HepG2 (cell line): Measurements from ENCODE around the gene SLC38A2. TPM values are rescaled to one million over a fixed set of nuclear protein-coding genes. Genes with fewer than 3 reads are reported as not detected.

Experiments
- GFI1 ChIP-seq: sonication (generic); formaldehyde crosslinking; IDR thresholded peaks from 2 replicates; pipeline ENCODE4 v1.5.0; 2020; ENCODE audit warnings: missing genetic modification reagents, mild to moderate bottlenecking, borderline replicate concordance
- polyA plus RNA-seq, 8 experiments: library from polyadenylated mRNA; depleted of rRNA in 3 of 8; stranded (reverse) in 7 of 8; unstranded in 1 of 8; fragments of >200 nt; fragmentation: Illumina TruSeq in 4 of 8; extraction: Trizol in 4 of 8; gene quantifications; 2 replicates each; pipeline versions ENCODE4 v1.2.1 to v1.2.3, GENCODE V29; 2011 to 2016; ENCODE audit warnings: low read depth in 4 of 8, missing spikeins in 1 of 8, mixed read lengths in 1 of 8; ENCODE audit not compliant: insufficient read depth in 1 of 8
- total RNA-seq, 5 experiments: library from RNA; depleted of rRNA; stranded (reverse); fragments of >200 nt; fragmentation: Illumina TruSeq; extraction: Trizol; gene quantifications; 2 replicates each; pipeline ENCODE4 v1.2.3, GENCODE V29; 2016; ENCODE audit warnings: low read depth in 1 of 5
- TF ChIP-seq, protein P1 (sequence below), 2 experiments: fragments of 450-650 bp in 1 of 2; sonication (generic) in 1 of 2; formaldehyde crosslinking in 1 of 2; IDR thresholded peaks; 2 replicates each; pipeline versions ENCODE4 v1.6.1 to v1.8.0; 2016 to 2022; ENCODE audit warnings: antibody characterized with exemption in 1 of 2, mild to moderate bottlenecking in 1 of 2, missing genetic modification reagents in 1 of 2

SLC38A2 gene
- total and polyA plus RNA-seq, 2 of the 13 experiments (the other 11 are each of a cell fraction or from before 2014, with no cell fraction given): 368 to 880 TPM

GRCh38 chr12:46386360-46386867 is 13.8 kb upstream of the SLC38A2 start (continued):
- TF ChIP-seq, protein P1, sequence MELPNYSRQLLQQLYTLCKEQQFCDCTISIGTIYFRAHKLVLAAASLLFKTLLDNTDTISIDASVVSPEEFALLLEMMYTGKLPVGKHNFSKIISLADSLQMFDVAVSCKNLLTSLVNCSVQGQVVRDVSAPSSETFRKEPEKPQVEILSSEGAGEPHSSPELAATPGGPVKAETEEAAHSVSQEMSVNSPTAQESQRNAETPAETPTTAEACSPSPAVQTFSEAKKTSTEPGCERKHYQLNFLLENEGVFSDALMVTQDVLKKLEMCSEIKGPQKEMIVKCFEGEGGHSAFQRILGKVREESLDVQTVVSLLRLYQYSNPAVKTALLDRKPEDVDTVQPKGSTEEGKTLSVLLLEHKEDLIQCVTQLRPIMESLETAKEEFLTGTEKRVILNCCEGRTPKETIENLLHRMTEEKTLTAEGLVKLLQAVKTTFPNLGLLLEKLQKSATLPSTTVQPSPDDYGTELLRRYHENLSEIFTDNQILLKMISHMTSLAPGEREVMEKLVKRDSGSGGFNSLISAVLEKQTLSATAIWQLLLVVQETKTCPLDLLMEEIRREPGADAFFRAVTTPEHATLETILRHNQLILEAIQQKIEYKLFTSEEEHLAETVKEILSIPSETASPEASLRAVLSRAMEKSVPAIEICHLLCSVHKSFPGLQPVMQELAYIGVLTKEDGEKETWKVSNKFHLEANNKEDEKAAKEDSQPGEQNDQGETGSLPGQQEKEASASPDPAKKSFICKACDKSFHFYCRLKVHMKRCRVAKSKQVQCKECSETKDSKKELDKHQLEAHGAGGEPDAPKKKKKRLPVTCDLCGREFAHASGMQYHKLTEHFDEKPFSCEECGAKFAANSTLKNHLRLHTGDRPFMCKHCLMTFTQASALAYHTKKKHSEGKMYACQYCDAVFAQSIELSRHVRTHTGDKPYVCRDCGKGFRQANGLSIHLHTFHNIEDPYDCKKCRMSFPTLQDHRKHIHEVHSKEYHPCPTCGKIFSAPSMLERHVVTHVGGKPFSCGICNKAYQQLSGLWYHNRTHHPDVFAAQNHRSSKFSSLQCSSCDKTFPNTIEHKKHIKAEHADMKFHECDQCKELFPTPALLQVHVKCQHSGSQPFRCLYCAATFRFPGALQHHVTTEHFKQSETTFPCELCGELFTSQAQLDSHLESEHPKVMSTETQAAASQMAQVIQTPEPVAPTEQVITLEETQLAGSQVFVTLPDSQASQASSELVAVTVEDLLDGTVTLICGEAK (IDR thresholded peaks at IDR 0.05): peak; percentile 93
- TF ChIP-seq, protein P1 (CRISPR knock-in tag; IDR thresholded peaks at IDR 0.05): no peak
- TF ChIP-seq GFI1 (CRISPR knock-in tag): no peak
